H9 (cell line): ENCODE measurements around the gene CCBE1. TPM values are rescaled to one million over a fixed set of nuclear protein-coding genes. Genes with fewer than 3 reads are reported as not detected.

Source experiments
- DNase-seq: peaks from one replicate; pipeline ENCODE4 v3.0.0-alpha.2; 2017
- H2AFZ ChIP-seq: one replicate; pipeline ENCODE4 v1.6.1; 2013; ENCODE audit warnings: mild to moderate bottlenecking, low read length, control low read depth, moderate library complexity
- H2AK5ac ChIP-seq: 2 replicates; pipeline ENCODE4 v1.6.1; 2013; ENCODE audit warnings: low read length, control low read depth, mixed read lengths; ENCODE audit not compliant: insufficient read length
- H2BK120ac ChIP-seq: one replicate; pipeline ENCODE4 v1.6.1; 2013; ENCODE audit warnings: low read depth, mild to moderate bottlenecking, low read length, control low read depth, inconsistent platforms; ENCODE audit not compliant: poor library complexity, severe bottlenecking
- H2BK12ac ChIP-seq: 2 replicates; pipeline ENCODE4 v1.6.1; 2013; ENCODE audit warnings: low read length, control low read depth, mixed read lengths, low read depth; ENCODE audit not compliant: insufficient read length
- H2BK15ac ChIP-seq: 2 replicates; pipeline ENCODE4 v1.6.1; 2013; ENCODE audit warnings: low read depth, low read length, control low read depth
- H2BK20ac ChIP-seq: one replicate; pipeline ENCODE4 v1.6.1; 2013; ENCODE audit warnings: low read depth, mild to moderate bottlenecking, low read length, control low read depth, inconsistent platforms; ENCODE audit not compliant: poor library complexity, severe bottlenecking
- H2BK5ac ChIP-seq: 2 replicates; pipeline ENCODE4 v1.6.1; 2013; ENCODE audit warnings: low read length, control low read depth, mixed read lengths; ENCODE audit not compliant: insufficient read length
- H3K14ac ChIP-seq: 2 replicates; pipeline ENCODE4 v1.6.1; 2013; ENCODE audit warnings: low read length, control low read depth; ENCODE audit not compliant: insufficient read depth
- H3K18ac ChIP-seq: 2 replicates; pipeline ENCODE4 v1.6.1; 2013; ENCODE audit warnings: low read depth, mild to moderate bottlenecking, mixed read lengths, low read length, control low read depth; ENCODE audit not compliant: insufficient read length
- H3K23ac ChIP-seq: 2 replicates; pipeline ENCODE4 v1.6.1; 2013; ENCODE audit warnings: low read length, control low read depth, mixed read lengths, low read depth; ENCODE audit not compliant: insufficient read length
- H3K23me2 ChIP-seq: 2 replicates; pipeline ENCODE4 v1.6.1; 2013; ENCODE audit warnings: low read depth, mild to moderate bottlenecking, mixed read lengths, low read length, control low read depth; ENCODE audit not compliant: insufficient read length, poor library complexity, severe bottlenecking
- H3K27ac ChIP-seq: 2 replicates; pipeline ENCODE4 v1.5.1; 2013; ENCODE audit warnings: low read length, control low read depth, mixed read lengths, low read depth; ENCODE audit not compliant: insufficient read length
- H3K27me3 ChIP-seq: 2 replicates; pipeline ENCODE4 v1.6.1; 2013; ENCODE audit warnings: low read length, control low read depth, inconsistent platforms; ENCODE audit not compliant: insufficient read depth
- H3K4ac ChIP-seq: 2 replicates; pipeline ENCODE4 v1.6.1; 2013; ENCODE audit warnings: low read depth, mild to moderate bottlenecking, control low read depth, inconsistent platforms, low read length, moderate library complexity
- H3K4me1 ChIP-seq: 2 replicates; pipeline ENCODE4 v1.6.1; 2013; ENCODE audit warnings: low read length, control low read depth, inconsistent platforms; ENCODE audit not compliant: insufficient read depth
- H3K4me2 ChIP-seq: 2 replicates; pipeline ENCODE4 v1.6.1; 2013; ENCODE audit warnings: low read length, control low read depth, mixed read lengths; ENCODE audit not compliant: insufficient read length, insufficient read depth
- H3K56ac ChIP-seq: 2 replicates; pipeline ENCODE4 v1.6.1; 2013; ENCODE audit warnings: low read depth, mild to moderate bottlenecking, mixed read lengths, low read length, control low read depth; ENCODE audit not compliant: insufficient read length
- H3K79me1 ChIP-seq: 2 replicates; pipeline ENCODE4 v1.6.1; 2013; ENCODE audit warnings: low read depth, mild to moderate bottlenecking, moderate library complexity, low read length, control low read depth, inconsistent platforms; ENCODE audit not compliant: insufficient read depth, poor library complexity, severe bottlenecking
- H3K79me2 ChIP-seq: 2 replicates; pipeline ENCODE4 v1.6.1; 2013; ENCODE audit warnings: low read length, control low read depth, inconsistent platforms; ENCODE audit not compliant: insufficient read depth
- H3K9ac ChIP-seq: 2 replicates; pipeline ENCODE4 v1.6.1; 2013; ENCODE audit warnings: low read length, control low read depth, mixed read lengths; ENCODE audit not compliant: insufficient read length; ENCODE audit errors: extremely low read depth
- H3K9me3 ChIP-seq: one replicate; pipeline ENCODE4 v1.6.1; 2013; ENCODE audit warnings: low read depth, low read length, inconsistent platforms; ENCODE audit not compliant: control insufficient read depth
- H3T11ph ChIP-seq: one replicate; pipeline ENCODE4 v1.6.1; 2013; ENCODE audit warnings: mild to moderate bottlenecking, low read length, control low read depth, inconsistent platforms
- H4K20me1 ChIP-seq: one replicate; pipeline ENCODE4 v1.6.1; 2013; ENCODE audit not compliant: control insufficient read depth, insufficient read length, insufficient read depth
- H4K5ac ChIP-seq: 2 replicates; pipeline ENCODE4 v1.6.1; 2013; ENCODE audit warnings: low read depth, mild to moderate bottlenecking, mixed read lengths, low read length, control low read depth; ENCODE audit not compliant: insufficient read length
- H4K8ac ChIP-seq: replicated peaks from 2 replicates; pipeline ENCODE4 v1.6.1; 2013; ENCODE audit warnings: low read length, control low read depth, mixed read lengths, low read depth; ENCODE audit not compliant: insufficient read length
- H4K91ac ChIP-seq: 2 replicates; pipeline ENCODE4 v1.6.1; 2013; ENCODE audit warnings: low read depth, mild to moderate bottlenecking, moderate library complexity, mixed read lengths, low read length, control low read depth; ENCODE audit not compliant: insufficient read length
- H3K27ac Mint-ChIP-seq, 3 experiments: 2 replicates in 2 of 3; 3 replicates in 1 of 3; pipeline ENCODE4 v1.8.0; 2020 to 2021; ENCODE audit warnings: mixed read lengths in 3 of 3, mild to moderate bottlenecking in 1 of 3, moderate library complexity in 1 of 3
- H3K27me3 Mint-ChIP-seq: 2 replicates; pipeline ENCODE4 v1.8.0; 2021; ENCODE audit warnings: low read depth, mild to moderate bottlenecking, moderate library complexity, mixed read lengths
- H3K36me3 Mint-ChIP-seq, 3 experiments: 2 replicates in 2 of 3; 3 replicates in 1 of 3; pipeline ENCODE4 v1.8.0; 2020 to 2021; ENCODE audit warnings: low read depth in 3 of 3, mixed read lengths in 3 of 3; ENCODE audit not compliant: insufficient read depth in 1 of 3
- H3K4me1 Mint-ChIP-seq, 2 experiments: 2 replicates each; pipeline ENCODE4 v1.8.0; 2020; ENCODE audit warnings: mixed read lengths in 2 of 2
- H3K4me3 Mint-ChIP-seq, 2 experiments: 2 replicates in 1 of 2; 3 replicates in 1 of 2; pipeline ENCODE4 v1.8.0; 2020 to 2021; ENCODE audit warnings: mild to moderate bottlenecking in 2 of 2, mixed read lengths in 2 of 2, moderate library complexity in 1 of 2
- H3K9me3 Mint-ChIP-seq, 2 experiments: 2 replicates in 1 of 2; 3 replicates in 1 of 2; pipeline ENCODE4 v1.8.0; 2020; ENCODE audit warnings: mild to moderate bottlenecking in 2 of 2, mixed read lengths in 2 of 2, moderate library complexity in 1 of 2
- WGBS: extraction: QIAGEN DNeasy Blood & Tissue Kit; methylation state at CpG from one replicate; pipeline ENCODE4 v1.1.7; 2013; ENCODE audit warnings: missing lambda C conversion rate, low lambda C conversion rate, mixed read lengths; ENCODE audit not compliant: insufficient read length; ENCODE audit errors: extremely low coverage; 5-methylcytosine and 5-hydroxymethylcytosine counted together
- total RNA-seq: library from RNA; stranded (reverse); gene quantifications from 2 replicates; pipeline ENCODE4 v1.2.1, GENCODE V29; 2021
- TF ChIP-seq, protein P1 (sequence below): fragments of 200-600 bp; sonication (generic); conservative IDR thresholded peaks from 3 replicates; pipeline ENCODE4 v1.8.0; 2021; ENCODE audit warnings: antibody characterized with exemption, mild to moderate bottlenecking

The CCBE1 gene
- total RNA-seq, 1 experiment from 2014 or later = 0.39 TPM

DNA sequence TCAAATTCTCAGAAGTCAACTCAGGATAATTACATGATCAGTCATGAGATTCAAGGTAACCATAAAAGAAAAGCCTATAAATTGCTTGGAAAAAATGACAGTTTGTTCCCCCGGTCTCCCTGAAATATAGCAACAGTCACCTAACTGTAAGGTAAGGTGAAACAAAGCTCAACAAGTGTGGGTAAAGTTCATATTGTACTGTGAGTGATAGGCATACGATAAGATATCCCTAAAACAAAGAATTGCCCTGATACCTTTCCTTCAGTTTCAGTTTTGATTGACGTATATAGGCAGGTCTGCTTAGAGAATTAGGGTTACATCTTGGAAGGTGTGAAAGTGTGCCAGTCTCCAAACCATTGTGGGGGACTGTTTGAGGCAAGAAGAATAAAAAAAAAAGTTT lies 4.0 kb upstream of the CCBE1 start:
- no peak for DNase-seq
- Mint-ChIP-seq H3K27ac (no peak overlapping the region), H3K9me3 (no peaks in the 10 kb centered on the region; a peak in 1 of 5 replicates), H3K4me3 (no peak overlapping the region), H3K27me3 (peaks cover 39% of the 10 kb centered on the region), H3K4me1 (peaks cover 30 to 31% of the 10 kb centered on the region in 2 experiments), H3K36me3 (no peaks in the 10 kb centered on the region; a peak in 1 of 7 replicates)
- H3K79me2 ChIP-seq = no peaks in the 10 kb centered on the region
- no peak overlapping the region for H4K91ac ChIP-seq
- H3K9me3 ChIP-seq = no peaks in the 10 kb centered on the region
- no peak overlapping the region for H3K4me2 ChIP-seq
- no peak overlapping the region for H2AFZ ChIP-seq
- peaks cover 3% of the 10 kb centered on the region; the same call in 1 of the 2 replicates for H3K4me1 ChIP-seq
- no peak overlapping the region for H2BK12ac ChIP-seq
- no peak overlapping the region for H2BK120ac ChIP-seq
- no CpG with 5 or more reads among the region's 3 CpGs for WGBS
- H3K27ac ChIP-seq = no peak overlapping the region
- TF ChIP-seq, protein P1, sequence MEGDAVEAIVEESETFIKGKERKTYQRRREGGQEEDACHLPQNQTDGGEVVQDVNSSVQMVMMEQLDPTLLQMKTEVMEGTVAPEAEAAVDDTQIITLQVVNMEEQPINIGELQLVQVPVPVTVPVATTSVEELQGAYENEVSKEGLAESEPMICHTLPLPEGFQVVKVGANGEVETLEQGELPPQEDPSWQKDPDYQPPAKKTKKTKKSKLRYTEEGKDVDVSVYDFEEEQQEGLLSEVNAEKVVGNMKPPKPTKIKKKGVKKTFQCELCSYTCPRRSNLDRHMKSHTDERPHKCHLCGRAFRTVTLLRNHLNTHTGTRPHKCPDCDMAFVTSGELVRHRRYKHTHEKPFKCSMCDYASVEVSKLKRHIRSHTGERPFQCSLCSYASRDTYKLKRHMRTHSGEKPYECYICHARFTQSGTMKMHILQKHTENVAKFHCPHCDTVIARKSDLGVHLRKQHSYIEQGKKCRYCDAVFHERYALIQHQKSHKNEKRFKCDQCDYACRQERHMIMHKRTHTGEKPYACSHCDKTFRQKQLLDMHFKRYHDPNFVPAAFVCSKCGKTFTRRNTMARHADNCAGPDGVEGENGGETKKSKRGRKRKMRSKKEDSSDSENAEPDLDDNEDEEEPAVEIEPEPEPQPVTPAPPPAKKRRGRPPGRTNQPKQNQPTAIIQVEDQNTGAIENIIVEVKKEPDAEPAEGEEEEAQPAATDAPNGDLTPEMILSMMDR = no peak
- H3K79me1 ChIP-seq = no peaks in the 10 kb centered on the region
- no peak overlapping the region for H2BK20ac ChIP-seq
- peaks cover 10% of the 10 kb centered on the region for H3K27me3 ChIP-seq
- no peak overlapping the region for H3T11ph ChIP-seq
- no peak overlapping the region for H2BK15ac ChIP-seq
- H3K23ac ChIP-seq = no peak overlapping the region
- no peaks in the 10 kb centered on the region for H4K20me1 ChIP-seq
- H3K4ac ChIP-seq = no peak overlapping the region
- H3K23me2 ChIP-seq = peaks cover 15% of the 10 kb centered on the region
- no peak overlapping the region for H3K14ac ChIP-seq
- no peak overlapping the region for H2AK5ac ChIP-seq
- no peak overlapping the region for H4K8ac ChIP-seq
- no peak overlapping the region for H3K18ac ChIP-seq
- no peak overlapping the region for H3K9ac ChIP-seq
- H3K56ac ChIP-seq = no peak overlapping the region
- no peak overlapping the region for H2BK5ac ChIP-seq
- H4K5ac ChIP-seq = no peak overlapping the region
